Duodenal mucosa (tissue), 2 donors: ENCODE results near the gene NTN1.

ENCODE experiments used
- H3K27ac ChIP-seq: one replicate; pipeline ENCODE4 v1.7.0; 2013; ENCODE audit warnings: low read depth, low read length
- H3K27me3 ChIP-seq, 2 donors: one replicate each; pipeline ENCODE4 v1.7.0; 2013; ENCODE audit warnings: low read length in 2 of 2, control low read depth in 1 of 2; ENCODE audit not compliant: insufficient read depth in 2 of 2, control insufficient read depth in 1 of 2
- H3K36me3 ChIP-seq, 2 donors: one replicate each; pipeline ENCODE4 v1.7.0; 2013; ENCODE audit warnings: low read length in 2 of 2, control low read depth in 1 of 2; ENCODE audit not compliant: insufficient read depth in 2 of 2, control insufficient read depth in 1 of 2
- H3K4me1 ChIP-seq, 2 donors: one replicate each; pipeline ENCODE4 v1.7.0; 2013; ENCODE audit warnings: low read length in 2 of 2, control low read depth in 1 of 2; ENCODE audit not compliant: insufficient read depth in 2 of 2, control insufficient read depth in 1 of 2
- H3K4me3 ChIP-seq, 2 donors: one replicate each; pipeline ENCODE4 v1.7.0; 2013; ENCODE audit warnings: low read length in 2 of 2, low read depth in 1 of 2
- H3K9ac ChIP-seq, 2 donors: one replicate each; pipeline ENCODE4 v1.7.0; 2013; ENCODE audit warnings: low read length in 2 of 2, low read depth in 1 of 2
- H3K9me3 ChIP-seq, 2 donors: one replicate each; pipeline ENCODE4 v1.7.0; 2013; ENCODE audit warnings: low read length in 2 of 2, control low read depth in 1 of 2; ENCODE audit not compliant: control insufficient read depth in 1 of 2

The NTN1 gene

GRCh38 chr17:9004961-9005285 lies 16.4 kb upstream of the NTN1 start:
- no peaks in the 10 kb centered on the region for H3K36me3 ChIP-seq
- no peak overlapping the region for H3K9ac ChIP-seq
- H3K4me3 ChIP-seq = no peak overlapping the region
- H3K4me1 ChIP-seq = peaks cover 13 to 16% of the 10 kb centered on the region in 2 donors
- no peak overlapping the region for H3K27ac ChIP-seq
- H3K9me3 ChIP-seq = no peaks in the 10 kb centered on the region
- H3K27me3 ChIP-seq = peaks cover 33 to 42% of the 10 kb centered on the region in 2 donors

GRCh38 chr17:9006175-9006767 lies 15.0 kb upstream of the NTN1 start:
- H3K9ac ChIP-seq = no peak overlapping the region
- H3K4me1 ChIP-seq = peaks cover 13 to 20% of the 10 kb centered on the region in 2 donors
- no peaks in the 10 kb centered on the region for H3K9me3 ChIP-seq
- no peaks in the 10 kb centered on the region for H3K36me3 ChIP-seq
- H3K27me3 ChIP-seq = peaks cover 33 to 44% of the 10 kb centered on the region in 2 donors
- no peak overlapping the region for H3K4me3 ChIP-seq
- no peak overlapping the region for H3K27ac ChIP-seq

GRCh38 chr17:9007052-9007714 lies 14.1 kb upstream of the NTN1 start:
- no peak overlapping the region for H3K9ac ChIP-seq
- no peaks in the 10 kb centered on the region for H3K9me3 ChIP-seq
- no peak overlapping the region for H3K27ac ChIP-seq
- H3K27me3 ChIP-seq = peaks cover 32 to 44% of the 10 kb centered on the region in 2 donors
- H3K4me3 ChIP-seq = no peak overlapping the region
- peaks cover 6 to 20% of the 10 kb centered on the region in 2 donors for H3K4me1 ChIP-seq
- no peaks in the 10 kb centered on the region for H3K36me3 ChIP-seq

GRCh38 chr17:9009096-9009495 lies 12.2 kb upstream of the NTN1 start:
- H3K4me3 ChIP-seq = no peak overlapping the region
- peaks cover 20 to 36% of the 10 kb centered on the region in 2 donors for H3K27me3 ChIP-seq
- no peak overlapping the region for H3K9ac ChIP-seq
- H3K9me3 ChIP-seq = no peaks in the 10 kb centered on the region
- H3K4me1 ChIP-seq = peaks cover 0 to 9% of the 10 kb centered on the region in 2 donors
- H3K27ac ChIP-seq = no peak overlapping the region
- no peaks in the 10 kb centered on the region for H3K36me3 ChIP-seq

GRCh38 chr17:9009737-9010136 lies 11.6 kb upstream of the NTN1 start:
- no peak overlapping the region for H3K9ac ChIP-seq
- H3K4me1 ChIP-seq = peaks cover 0 to 5% of the 10 kb centered on the region in 2 donors
- H3K4me3 ChIP-seq = no peak overlapping the region
- no peaks in the 10 kb centered on the region for H3K9me3 ChIP-seq
- no peaks in the 10 kb centered on the region for H3K36me3 ChIP-seq
- peaks cover 13 to 30% of the 10 kb centered on the region in 2 donors for H3K27me3 ChIP-seq
- H3K27ac ChIP-seq = no peak overlapping the region

- Histone ChIP-seq H3K4me1 (peaks cover under 1 to 5% of the 10 kb centered on the region in 2 donors), H3K9ac (no peak overlapping the region)
Observed at GRCh38 chr17:9011001-9011400, 10.3 kb upstream of the NTN1 start.

GRCh38 chr17:9016941-9017552 lies 4.3 kb upstream of the NTN1 start:
- Histone ChIP-seq H3K4me3 (peak overlapping the region in 1 of 2 donors; percentile 23), H3K4me1 (peaks cover 18 to 24% of the 10 kb centered on the region in 2 donors), H3K27ac (no peak overlapping the region), H3K9ac (peak overlapping the region in 1 of 2 donors; percentile 12), H3K27me3 (peaks cover 3 to 5% of the 10 kb centered on the region in 2 donors), H3K9me3 (no peaks in the 10 kb centered on the region), H3K36me3 (no peaks in the 10 kb centered on the region)

More at GRCh38 chr17:9011001-9011400, 10.3 kb upstream of the NTN1 start:
- Histone ChIP-seq H3K27ac (no peak overlapping the region), H3K27me3 (peaks cover 3 to 19% of the 10 kb centered on the region in 2 donors), H3K36me3 (no peaks in the 10 kb centered on the region), H3K9me3 (no peaks in the 10 kb centered on the region), H3K4me3 (no peak overlapping the region)

GRCh38 chr17:9018726-9019125 lies 2.6 kb upstream of the NTN1 start:
- no peak overlapping the region for H3K4me3 ChIP-seq
- H3K9me3 ChIP-seq = no peaks in the 10 kb centered on the region
- no peaks in the 10 kb centered on the region for H3K36me3 ChIP-seq
- H3K4me1 ChIP-seq = peaks cover 30% of the 10 kb centered on the region in 2 donors
- no peak overlapping the region for H3K27ac ChIP-seq
- H3K27me3 ChIP-seq = peaks cover 15 to 19% of the 10 kb centered on the region in 2 donors
- no peak overlapping the region for H3K9ac ChIP-seq

GRCh38 chr17:9020096-9020823 lies 1.1 kb upstream of the NTN1 start:
- peaks cover 30% of the 10 kb centered on the region in 2 donors for H3K4me1 ChIP-seq
- no peak overlapping the region for H3K27ac ChIP-seq
- no peaks in the 10 kb centered on the region for H3K9me3 ChIP-seq
- no peaks in the 10 kb centered on the region for H3K36me3 ChIP-seq
- peak overlapping the region; percentile 39 to 47 for H3K9ac ChIP-seq
- H3K27me3 ChIP-seq = peaks cover 21 to 24% of the 10 kb centered on the region in 2 donors
- H3K4me3 ChIP-seq = peak overlapping the region; percentile 63 to 67

- H3K27me3 ChIP-seq = peaks cover 21 to 24% of the 10 kb centered on the region in 2 donors
- no peak overlapping the region for H3K27ac ChIP-seq
- H3K9me3 ChIP-seq = no peaks in the 10 kb centered on the region
- peak overlapping the region; percentile 63 to 67 for H3K4me3 ChIP-seq
- H3K9ac ChIP-seq = peak overlapping the region; percentile 39 to 47
- peaks cover 30% of the 10 kb centered on the region in 2 donors for H3K4me1 ChIP-seq
- H3K36me3 ChIP-seq = no peaks in the 10 kb centered on the region
Observed at GRCh38 chr17:9020824-9021157, 519 bp upstream of the NTN1 start.
